ENCODE data around the gene HSPA4L. TPM values are rescaled to one million over a fixed set of nuclear protein-coding genes. Genes with fewer than 3 reads are reported as not detected.
A peak's percentile ranks its signal among the peaks of the same experiment; 100 is the strongest.

HSPA4L gene
- total RNA-seq, 1 experiment from 2014 or later, result 5.3 TPM

- H3K27ac ChIP-seq (ENCODE audit: insufficient read length, low read depth, low read length), result no peak overlapping the region
- no peak overlapping the region for H2BK5ac ChIP-seq (ENCODE audit: insufficient read length, low read length)
- H3K4ac ChIP-seq (ENCODE audit: low read depth, low read length), result no peak overlapping the region
- no peak overlapping the region for H4K8ac ChIP-seq (replicated peaks; ENCODE audit: insufficient read length, low read depth, low read length)
- peaks cover 24 to 55% (median 24%) of the 10 kb centered on the region in 3 experiments for H3K36me3 Mint-ChIP-seq (ENCODE audit: insufficient read depth in 1 of 3, low read depth in 3 of 3)
- H3K9me3 ChIP-seq (ENCODE audit: control insufficient read depth, low read depth, low read length), result no peaks in the 10 kb centered on the region
- no peaks in the 10 kb centered on the region for H3K23me2 ChIP-seq (ENCODE audit: insufficient read length, low read depth, low read length, poor library complexity, severe bottlenecking)
- H3K14ac ChIP-seq (ENCODE audit: insufficient read depth, low read length), result no peak overlapping the region
- H2BK15ac ChIP-seq (ENCODE audit: low read depth, low read length), result no peak overlapping the region
- H3K4me1 ChIP-seq (ENCODE audit: insufficient read depth, low read length), result peaks cover 5% of the 10 kb centered on the region; the same call in 1 of the 2 replicates
- H3K23ac ChIP-seq (ENCODE audit: insufficient read length, low read depth, low read length), result no peak overlapping the region
- TF ChIP-seq, protein P1, sequence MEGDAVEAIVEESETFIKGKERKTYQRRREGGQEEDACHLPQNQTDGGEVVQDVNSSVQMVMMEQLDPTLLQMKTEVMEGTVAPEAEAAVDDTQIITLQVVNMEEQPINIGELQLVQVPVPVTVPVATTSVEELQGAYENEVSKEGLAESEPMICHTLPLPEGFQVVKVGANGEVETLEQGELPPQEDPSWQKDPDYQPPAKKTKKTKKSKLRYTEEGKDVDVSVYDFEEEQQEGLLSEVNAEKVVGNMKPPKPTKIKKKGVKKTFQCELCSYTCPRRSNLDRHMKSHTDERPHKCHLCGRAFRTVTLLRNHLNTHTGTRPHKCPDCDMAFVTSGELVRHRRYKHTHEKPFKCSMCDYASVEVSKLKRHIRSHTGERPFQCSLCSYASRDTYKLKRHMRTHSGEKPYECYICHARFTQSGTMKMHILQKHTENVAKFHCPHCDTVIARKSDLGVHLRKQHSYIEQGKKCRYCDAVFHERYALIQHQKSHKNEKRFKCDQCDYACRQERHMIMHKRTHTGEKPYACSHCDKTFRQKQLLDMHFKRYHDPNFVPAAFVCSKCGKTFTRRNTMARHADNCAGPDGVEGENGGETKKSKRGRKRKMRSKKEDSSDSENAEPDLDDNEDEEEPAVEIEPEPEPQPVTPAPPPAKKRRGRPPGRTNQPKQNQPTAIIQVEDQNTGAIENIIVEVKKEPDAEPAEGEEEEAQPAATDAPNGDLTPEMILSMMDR (conservative IDR thresholded peaks at IDR 0.05), result no peak
- no peak overlapping the region for H3K56ac ChIP-seq (ENCODE audit: insufficient read length, low read depth, low read length)
- no peak overlapping the region for H3K4me3 Mint-ChIP-seq
- no peak overlapping the region for H2BK20ac ChIP-seq (ENCODE audit: low read depth, low read length, poor library complexity, severe bottlenecking)
- no peak overlapping the region for H3K9ac ChIP-seq (ENCODE audit: extremely low read depth, insufficient read length, low read length)
- H2AK5ac ChIP-seq (ENCODE audit: insufficient read length, low read length), result no peak overlapping the region
- H3K27me3 ChIP-seq (ENCODE audit: insufficient read depth, low read length), result no peaks in the 10 kb centered on the region
- H3K4me1 Mint-ChIP-seq, result peaks cover 32 to 35% of the 10 kb centered on the region in 2 experiments
- H3T11ph ChIP-seq (ENCODE audit: low read length), result no peak overlapping the region
- peak; percentile 63 for DNase-seq
- no peak overlapping the region for H3K4me2 ChIP-seq (ENCODE audit: insufficient read depth, insufficient read length, low read length)
- no peak overlapping the region for H2AFZ ChIP-seq (ENCODE audit: low read length)
- no peak overlapping the region for H4K5ac ChIP-seq (ENCODE audit: insufficient read length, low read depth, low read length)
- peaks cover 27% of the 10 kb centered on the region in 2 experiments for H3K9me3 Mint-ChIP-seq
- H3K27me3 Mint-ChIP-seq (ENCODE audit: low read depth), result no peaks in the 10 kb centered on the region
- H3K79me2 ChIP-seq (ENCODE audit: insufficient read depth, low read length), result no peaks in the 10 kb centered on the region
- H3K18ac ChIP-seq (ENCODE audit: insufficient read length, low read depth, low read length), result no peak overlapping the region
- peak overlapping the region; percentile 3 to 82 (median 49); a peak in 4 of 7 replicates for H3K27ac Mint-ChIP-seq
- H2BK12ac ChIP-seq (ENCODE audit: insufficient read length, low read depth, low read length), result no peak overlapping the region
- peaks cover 4% of the 10 kb centered on the region for H3K79me1 ChIP-seq (ENCODE audit: insufficient read depth, low read depth, low read length, poor library complexity, severe bottlenecking)
- no peak overlapping the region for H4K91ac ChIP-seq (ENCODE audit: insufficient read length, low read depth, low read length)
- H2BK120ac ChIP-seq (ENCODE audit: low read depth, low read length, poor library complexity, severe bottlenecking), result no peak overlapping the region
- H4K20me1 ChIP-seq (ENCODE audit: control insufficient read depth, insufficient read depth, insufficient read length), result no peaks in the 10 kb centered on the region
- WGBS (ENCODE audit: extremely low coverage, insufficient read length, low lambda C conversion rate), result no CpG with 5 or more reads among the region's 1 CpG
Measured at GRCh38 chr4:127852661-127853060, 70.5 kb downstream of the HSPA4L start.
